SKM-1 treated with dmso at 0.1 percent for 144 hours (cell line): ENCODE results near the gene STX18.
"Not testable (repeated sequence)": the region's sequence is repeated elsewhere in the genome, so short reads cannot be mapped to it uniquely, and the experiment has no call there.

Source experiments
- DNase-seq: peaks from one replicate; lab custom pipeline; 2025; ENCODE audit not compliant: unreplicated experiment; lab: John Stamatoyannopoulos, UW

Gene STX18

DNA sequence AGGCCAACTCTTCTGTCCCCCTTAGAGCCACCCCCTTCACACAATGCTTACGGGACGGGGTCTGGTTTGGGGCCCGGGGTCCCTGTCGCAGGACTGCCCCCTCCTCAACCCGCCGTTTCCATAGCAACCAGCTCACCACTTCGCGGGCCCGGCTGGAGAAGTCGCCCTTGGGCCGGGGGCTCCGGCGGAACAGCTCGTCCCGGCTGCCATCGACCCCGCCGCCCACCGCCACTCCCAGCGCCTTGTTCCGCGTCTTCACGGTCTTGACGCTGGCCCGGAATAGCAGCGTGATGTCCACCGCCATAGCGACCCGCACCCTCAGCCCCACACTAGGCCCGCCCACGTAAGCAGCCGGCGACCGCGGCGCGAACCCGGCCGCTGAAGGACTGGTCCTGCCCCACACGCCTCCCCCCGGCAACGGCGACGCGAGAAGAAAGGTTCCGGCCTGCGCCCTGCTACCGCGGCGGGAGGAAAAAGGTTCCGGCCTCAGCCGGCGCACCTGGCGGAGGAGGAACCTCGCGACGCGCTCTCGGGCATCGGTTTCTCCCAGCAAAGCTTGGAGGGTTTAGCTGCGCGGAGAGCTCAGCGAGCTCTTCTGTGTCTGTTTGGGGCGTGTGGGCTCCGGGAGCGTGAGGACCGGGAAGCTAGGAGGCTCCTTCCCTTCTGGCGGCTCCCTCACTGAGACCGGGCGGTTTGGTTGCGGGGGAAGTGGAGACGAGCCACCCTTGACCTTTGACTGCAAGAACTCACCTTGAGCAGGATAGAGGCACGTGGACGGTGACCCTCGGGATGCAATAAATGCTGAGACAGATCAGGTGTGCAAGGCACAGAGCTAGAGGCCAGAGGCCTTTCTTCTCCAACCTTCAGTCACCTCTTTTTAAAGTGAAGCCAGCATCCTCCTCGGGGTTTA lies at the start of gene STX18:
STX18 (minus strand) TSS at position 388 of the 910 bp plus-strand sequence; CDS start at position 304, 84 bp downstream.
- peak; percentile 85 for DNase-seq

DNA sequence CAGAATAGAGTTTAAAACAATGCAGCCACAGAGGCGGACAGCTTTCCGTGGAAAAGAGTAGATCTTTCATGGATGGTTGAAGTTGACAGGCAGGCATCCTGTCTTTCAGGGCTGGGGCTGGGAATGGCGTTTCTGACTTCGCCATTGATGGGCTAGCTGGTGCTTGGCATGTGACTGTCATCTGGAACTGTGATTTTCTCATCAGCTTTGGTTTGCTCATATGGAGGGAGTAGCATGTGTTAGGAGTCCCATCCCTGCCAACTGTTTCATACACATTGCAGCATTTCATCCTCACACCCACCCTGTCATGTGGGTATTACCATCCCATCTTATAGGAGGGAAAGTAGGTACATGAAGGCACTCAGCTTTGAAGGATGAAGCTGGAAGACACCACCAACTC lies 49.2 kb upstream of the STX18 start:
- no peak for DNase-seq

DNA sequence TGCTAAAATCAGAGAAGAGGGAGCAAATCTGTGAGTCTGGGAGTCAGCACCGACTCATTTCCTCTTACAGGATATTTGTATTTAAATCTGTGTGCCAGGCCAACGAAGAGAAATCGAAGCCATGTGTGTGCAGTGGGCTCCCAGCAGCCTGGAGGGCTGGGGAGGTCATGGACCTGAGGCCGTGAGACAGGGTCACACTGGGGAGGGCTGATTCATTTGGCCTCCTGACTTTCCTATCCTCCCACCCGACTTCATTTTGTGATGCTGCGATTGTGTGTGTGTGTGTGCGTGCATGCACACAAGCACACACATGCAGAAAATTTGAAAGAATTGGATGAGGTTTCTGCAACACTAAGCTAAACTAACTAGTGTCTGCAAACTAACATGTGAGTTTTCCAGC lies 48.7 kb upstream of the STX18 start:
- DNase-seq = no peak

DNA sequence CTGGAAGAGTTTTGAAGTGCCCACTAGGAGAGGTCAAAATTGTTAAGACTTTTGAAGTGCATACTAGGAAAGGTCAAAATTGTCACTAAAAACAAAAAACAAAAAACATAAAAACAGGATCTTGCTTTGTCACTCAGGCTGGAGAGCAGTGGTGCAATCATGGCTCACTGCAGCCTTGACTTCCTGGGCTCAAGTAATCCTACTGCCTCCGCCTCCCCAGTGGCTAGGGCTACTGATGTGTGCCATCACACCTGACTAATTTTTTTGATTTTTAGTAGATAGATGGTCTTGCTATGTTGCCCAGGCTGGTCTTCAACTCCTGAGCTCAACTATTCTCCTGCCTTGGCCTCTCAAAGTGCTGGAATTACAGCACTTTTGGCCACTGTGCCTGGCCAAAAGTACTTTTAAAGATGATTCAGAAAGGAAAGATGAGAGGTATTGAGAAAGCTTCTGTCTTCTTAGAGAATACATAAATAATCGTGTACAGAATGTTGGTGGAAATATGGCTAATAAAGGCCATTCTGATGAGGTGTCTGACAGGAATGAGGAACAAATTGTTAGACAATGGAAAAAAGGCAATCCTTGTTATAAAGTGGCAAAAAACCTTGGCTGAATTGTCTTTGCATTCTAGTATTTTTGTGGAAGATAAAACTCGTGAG lies 43.3 kb upstream of the STX18 start:
- DNase-seq = no peak

- no peak for DNase-seq
Observed at GRCh38 chr4:4583606-4584005, 41.8 kb upstream of the STX18 start.

DNA sequence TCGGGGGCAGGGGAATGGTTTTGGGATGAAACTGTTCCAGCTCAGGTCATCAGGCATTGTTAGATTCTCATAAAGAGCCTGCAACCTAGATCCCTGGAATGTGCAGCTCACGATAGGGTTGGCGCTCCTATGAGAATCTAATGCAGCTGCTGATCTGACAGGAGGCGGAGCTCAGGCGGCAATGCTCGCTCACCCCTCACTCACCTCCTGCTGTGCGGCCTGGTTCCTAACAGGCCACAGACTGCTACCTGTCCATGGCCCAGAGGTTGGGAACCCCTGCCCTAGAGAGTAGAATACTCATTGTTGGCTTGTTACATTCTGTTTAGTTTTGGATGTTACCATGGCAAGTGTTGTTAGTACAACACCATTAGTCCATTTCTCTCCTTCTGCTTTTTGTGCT lies 40.8 kb upstream of the STX18 start:
- DNase-seq = no peak

- DNase-seq = no peak
Observed at GRCh38 chr4:4580494-4580893, 38.6 kb upstream of the STX18 start.

DNA sequence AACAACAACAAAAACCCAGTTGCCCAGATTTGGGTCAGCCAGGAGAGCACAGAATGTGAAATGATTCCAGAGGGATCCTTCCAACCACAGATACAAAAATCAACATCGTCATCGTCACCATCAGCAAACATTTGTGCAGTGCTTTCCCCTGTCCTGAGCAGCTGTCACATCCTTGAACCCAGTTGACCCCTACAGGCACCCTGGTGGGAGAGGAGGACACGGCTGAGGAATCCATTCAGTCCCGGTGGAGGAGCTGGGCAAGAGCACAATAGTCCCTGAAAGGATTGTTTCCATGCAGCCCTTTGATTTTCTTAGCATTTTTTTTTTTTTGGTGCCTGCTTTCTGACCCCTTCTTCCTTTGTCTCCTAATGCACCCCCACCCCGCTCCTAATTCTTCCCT lies 37.1 kb upstream of the STX18 start:
- no peak for DNase-seq

DNA sequence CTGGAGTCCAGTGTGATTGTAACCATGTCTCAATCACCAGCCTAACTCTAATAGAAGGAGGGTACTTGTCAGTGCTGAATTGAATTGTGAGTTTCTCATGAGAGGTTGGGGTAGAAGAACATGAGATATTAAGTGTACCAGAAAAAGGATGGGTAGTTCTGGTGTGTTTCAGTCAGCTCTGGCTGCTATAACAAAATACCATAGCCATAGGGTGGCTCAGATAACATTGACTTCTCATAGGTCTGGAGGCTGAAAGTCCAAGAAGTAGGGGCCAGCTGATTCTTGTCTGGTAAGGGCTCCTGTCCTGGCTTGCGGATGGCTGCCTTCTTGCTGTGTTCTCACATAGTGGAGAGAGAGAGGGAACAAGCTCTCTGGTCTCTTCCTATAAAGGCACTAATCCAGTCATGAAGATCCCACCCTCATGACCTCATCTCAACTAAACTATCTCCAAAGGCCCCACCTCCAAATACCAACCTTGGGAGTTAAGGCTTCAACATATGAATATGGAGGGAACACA lies 35.6 kb upstream of the STX18 start:
- DNase-seq = no peak

DNA sequence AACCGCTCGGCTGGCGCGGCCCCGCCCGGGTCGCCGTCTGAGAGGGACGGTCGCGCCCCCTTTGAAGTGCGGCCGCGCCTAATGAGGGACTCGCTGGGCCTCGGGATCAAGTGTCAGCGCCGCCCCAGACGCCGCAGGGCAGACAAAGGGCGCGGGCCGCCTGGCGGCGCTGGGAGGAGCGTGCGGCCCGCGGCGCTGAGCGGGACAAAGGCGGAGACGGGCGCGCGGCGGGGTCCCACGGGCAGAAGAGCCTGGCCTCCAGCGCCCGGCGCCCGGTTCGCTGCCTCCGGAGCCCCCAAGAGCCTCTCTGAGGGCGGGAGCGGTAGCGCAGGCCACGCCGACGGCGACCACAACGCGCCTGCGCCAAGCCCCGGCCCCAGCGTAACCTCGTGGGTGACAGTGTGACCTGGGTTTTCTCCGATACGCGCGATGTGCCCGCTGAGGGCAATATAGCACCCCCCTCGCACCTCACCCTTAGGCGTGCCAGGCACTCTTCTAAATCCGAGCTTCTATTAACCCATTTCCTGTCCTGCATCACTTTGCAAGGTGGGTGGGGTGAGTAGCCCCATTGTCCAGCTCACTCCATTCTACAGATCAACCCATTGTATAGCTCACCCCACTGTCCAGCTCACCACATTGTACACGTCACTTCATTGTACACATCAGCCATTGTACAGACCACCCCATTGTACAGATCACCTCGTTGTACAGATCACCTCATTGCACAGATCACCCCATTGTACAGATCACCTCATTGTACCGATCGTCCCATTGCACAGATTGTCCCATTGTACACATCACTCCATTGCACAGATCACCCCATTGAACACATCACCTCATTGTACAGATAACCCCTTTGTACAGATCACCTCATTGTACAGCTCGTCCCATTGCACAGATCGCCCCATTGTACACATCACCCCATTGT lies 33.7 kb upstream of the STX18 start:
- no peak for DNase-seq

DNA sequence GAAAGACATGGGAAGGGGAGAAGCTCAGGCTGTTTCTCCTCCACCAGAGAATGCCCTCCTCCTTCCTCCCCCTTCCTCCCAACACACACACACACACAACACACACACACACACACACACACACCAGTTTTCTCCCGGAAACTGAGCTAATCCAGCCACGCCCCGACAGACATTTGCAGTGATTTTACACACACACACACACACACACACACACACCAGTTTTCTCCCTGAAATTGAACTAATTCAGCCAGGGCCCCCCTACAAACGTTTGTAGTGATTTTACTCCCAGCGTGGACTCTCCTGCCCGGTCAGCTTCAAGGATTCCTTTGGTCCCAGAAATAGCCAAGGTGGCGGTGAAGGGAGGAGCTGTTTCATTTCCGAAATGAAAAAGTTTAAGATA lies 32.9 kb upstream of the STX18 start:
- no peak for DNase-seq

DNA sequence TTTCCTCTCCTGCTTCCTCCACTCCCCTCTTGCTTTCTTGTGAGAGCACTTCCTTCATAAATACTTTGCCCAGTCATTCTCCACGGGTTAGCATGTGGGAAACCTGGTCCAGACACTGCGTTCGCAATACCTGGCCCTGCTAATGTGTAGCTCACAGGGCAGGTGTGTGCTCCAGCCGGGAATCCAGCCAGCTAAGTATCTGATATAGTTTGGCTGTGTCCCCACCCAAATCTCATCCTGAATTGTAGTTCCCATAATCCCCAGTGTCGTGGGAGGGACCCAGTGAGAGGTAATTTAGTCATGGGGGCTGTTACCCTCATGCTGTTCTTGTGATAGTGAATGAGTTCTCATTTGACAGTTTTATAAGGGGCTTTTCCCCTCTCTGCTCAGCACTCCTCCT lies 32.2 kb upstream of the STX18 start:
- DNase-seq = no peak

DNA sequence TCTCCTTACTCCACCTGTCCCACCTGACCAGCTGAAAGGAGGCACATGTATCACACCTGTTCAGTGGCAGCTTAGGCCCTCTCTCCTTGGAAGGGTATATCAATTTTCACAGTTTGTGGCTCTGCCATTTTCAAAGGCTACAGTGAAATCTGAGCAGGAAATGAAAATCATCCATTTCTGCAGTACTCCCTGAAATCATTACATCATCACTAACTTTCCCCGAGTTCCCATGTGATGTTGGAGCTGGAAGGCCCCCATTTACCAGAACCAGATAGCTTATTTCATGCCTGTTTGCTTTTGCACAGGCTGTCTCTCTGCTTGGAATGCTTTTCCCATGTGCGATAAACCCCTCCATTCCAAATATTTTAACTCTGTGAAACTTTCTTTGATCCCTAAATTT lies 31.0 kb upstream of the STX18 start:
- no peak for DNase-seq

DNA sequence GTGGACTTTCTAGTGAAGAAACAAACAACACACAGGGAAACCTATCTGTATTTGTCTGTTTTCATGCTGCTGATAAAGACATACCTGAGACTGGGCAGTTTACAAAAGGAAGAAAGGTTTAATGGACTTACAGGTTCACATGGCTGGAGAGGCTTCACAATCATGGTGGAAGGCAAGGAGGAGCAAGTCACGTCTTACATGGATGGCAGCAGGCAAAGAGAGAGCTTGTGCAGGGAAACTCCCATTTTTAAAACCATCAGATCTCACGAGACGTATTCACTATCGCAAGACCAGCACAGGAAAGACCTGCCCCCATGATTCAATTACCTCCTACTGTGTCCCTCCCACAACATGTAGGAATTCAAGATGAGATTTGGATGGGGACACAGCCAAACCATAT lies 28.0 kb upstream of the STX18 start:
- DNase-seq = not testable (repeated sequence)

DNA sequence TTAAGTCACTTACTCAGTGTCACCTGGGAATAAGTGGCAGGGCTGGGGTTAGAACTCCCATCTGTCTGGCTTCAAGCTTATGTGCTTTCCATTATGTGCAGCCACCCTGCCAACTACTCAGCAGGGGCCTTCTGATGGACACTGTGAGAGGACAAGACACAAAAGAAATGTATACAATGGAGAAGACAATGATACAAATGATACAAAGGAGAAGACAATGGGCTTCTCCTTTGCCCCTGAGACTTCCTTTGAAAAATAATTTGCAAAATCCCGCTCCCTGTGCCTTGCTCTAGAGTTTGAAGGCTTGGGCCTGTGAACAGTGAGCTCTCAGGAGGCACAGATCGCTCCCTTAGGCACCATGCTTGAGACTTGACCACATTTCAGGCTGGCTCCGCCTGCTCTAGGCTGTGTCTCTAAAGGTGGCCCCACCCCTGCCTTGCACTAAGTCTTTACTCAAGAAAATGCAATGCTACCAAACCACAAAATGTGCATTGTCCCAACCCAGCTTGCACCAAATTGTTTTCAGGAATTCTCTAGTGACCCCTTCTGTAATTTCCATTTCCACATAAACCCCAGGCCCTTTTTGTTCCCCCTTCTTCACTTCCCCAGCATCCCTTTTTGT lies 27.1 kb upstream of the STX18 start:
- no peak for DNase-seq

- DNase-seq = not testable (repeated sequence)
Observed at GRCh38 chr4:4566359-4566758, 24.5 kb upstream of the STX18 start.

- no peak for DNase-seq
Observed at GRCh38 chr4:4564522-4564921, 22.7 kb upstream of the STX18 start.

DNA sequence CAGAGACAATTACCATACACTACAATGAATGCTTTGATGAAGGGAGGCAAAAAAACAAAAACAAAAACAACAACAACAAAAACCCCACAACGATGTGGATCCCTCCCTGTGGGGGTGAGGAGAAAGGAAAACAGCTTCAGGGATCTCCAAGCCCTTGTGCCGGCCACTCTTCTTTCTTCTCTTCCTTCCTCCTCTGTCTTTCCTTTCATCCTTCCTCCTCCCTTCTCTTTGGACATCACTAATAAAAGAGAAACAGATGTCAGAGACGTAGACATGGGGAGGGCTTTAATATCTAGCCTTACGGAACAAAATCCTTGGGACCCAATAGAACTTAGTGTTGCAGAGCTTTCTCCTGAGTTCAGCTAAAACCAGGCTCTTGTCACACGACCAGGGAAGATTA lies 18.8 kb upstream of the STX18 start:
- DNase-seq = no peak

- DNase-seq = no peak
Observed at GRCh38 chr4:4560136-4560535, 18.3 kb upstream of the STX18 start.

- DNase-seq = no peak
Observed at GRCh38 chr4:4559596-4559995, 17.7 kb upstream of the STX18 start.

DNA sequence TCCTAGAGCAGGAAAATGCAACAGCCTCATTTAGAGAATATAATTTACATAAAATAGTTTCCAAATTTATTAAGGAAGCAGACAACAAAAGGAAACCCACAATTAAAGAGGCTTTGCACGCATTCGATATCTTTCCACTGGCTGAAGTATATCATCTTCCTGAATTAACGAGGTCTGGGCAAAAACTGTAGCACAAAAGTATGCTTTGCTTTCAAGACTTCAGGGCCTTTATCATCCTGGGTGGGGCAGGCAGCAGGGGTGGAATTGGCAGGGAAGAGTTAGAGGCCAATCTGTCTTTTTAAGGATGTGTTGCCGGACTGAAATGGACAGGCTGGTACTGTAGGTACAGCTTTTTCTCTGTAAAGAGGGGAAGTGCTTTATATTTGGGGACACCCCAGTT lies 17.0 kb upstream of the STX18 start:
- no peak for DNase-seq
